ENCODE results near the gene UNCX.

UNCX gene

GRCh38 chr7:1233333-1234048 is 819 bp downstream of the UNCX start:
- no peak for DNase-seq

DNA sequence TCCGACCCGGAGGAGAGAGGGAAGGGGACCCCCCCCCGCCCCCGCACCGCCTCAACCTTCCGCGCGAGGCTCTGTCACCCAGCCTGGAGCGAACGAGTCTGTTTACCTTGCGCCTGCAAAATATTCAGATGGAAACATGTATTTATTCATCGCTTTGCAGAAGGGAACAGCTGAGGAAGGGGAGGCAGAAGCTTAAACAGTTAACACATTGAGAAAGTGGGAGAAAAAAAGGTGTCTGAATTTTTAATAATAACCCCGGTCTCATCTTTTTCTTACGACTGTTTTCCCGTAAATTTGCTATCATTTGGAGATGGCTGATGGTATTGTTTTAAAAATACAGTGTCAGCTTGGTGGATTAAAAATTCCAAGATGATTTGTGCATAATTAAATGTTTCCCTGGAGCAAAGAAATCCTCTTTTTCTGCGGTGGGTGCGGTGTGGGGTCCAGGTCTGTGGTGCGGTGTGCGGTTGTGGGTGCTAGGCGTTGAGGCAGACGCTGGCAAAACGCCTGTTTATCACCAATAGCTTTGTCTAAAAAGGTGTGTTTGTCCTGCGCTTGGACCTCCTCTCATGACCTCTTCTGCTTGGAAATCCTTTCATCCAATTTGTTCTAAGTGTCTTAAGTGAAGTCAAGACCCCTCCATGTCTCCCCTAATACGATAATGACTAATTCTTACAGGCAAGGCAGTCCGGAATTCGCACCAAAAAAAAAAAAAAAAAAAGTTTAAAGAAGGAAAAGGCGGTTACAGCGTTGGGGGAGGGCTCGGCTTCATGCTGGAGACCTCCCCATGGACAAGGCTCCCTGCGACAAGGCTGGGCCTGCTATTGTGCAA is 1.6 kb downstream of the UNCX start:
- no peak for DNase-seq

DNA sequence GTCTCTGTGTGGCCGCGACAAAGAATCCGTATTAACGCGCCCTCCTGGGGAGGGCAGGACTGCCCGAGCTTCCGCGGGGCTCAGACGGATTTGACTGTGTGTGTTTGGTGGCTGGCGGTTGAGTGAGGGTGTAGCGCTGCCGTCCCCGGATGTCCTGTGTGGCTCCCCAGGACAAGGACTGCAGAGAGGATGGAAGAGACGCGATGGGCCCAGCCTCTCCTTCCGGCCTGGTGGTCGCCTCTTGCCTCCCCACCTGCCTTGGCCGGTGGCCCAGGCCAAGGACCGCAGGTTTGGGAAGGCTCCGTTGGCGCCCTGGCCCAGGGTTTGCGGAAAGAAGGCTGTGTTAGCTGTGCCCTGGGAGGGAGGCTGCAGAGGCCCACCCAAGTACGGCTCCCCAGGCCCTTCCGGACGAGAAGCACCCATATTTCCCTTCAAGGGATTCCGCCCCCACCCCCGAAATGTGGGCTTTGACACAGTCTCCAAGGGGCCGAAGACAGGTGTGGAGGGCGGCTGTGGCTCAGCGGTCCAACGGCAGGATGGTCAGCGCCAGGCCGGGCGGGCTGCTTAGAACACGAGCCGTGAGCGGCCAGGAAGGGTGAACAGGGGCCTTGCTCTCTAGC is 2.3 kb downstream of the UNCX start:
- no peak for DNase-seq

DNA sequence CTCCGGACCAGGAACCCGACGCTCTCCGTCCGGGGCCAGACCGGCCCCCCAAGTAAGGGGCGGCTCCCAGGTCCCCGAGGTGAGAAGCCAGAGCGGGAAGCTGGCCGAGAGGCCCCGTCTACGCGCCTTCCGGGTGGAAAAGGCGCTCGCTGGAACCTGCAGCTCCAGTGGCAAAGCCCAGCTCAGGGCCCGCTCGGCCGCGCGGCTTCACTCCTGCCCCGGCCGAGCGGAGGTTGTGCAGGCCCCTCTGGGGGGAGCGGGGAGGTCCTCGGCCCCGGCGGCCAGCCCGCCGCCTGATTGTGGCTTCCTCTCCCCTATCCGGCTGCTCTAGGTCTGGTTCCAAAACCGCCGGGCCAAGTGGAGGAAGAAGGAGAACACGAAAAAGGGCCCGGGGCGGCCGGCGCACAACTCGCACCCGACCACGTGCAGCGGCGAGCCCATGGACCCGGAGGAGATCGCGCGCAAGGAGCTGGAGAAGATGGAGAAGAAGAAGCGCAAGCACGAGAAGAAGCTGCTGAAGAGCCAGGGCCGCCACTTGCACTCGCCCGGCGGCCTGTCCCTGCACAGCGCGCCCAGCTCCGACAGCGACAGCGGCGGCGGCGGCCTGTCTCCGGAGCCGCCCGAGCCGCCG is 2.9 kb downstream of the UNCX start:
- no peak for DNase-seq

GRCh38 chr7:1236132-1236661 is 3.5 kb downstream of the UNCX start:
- no peak for DNase-seq

DNA sequence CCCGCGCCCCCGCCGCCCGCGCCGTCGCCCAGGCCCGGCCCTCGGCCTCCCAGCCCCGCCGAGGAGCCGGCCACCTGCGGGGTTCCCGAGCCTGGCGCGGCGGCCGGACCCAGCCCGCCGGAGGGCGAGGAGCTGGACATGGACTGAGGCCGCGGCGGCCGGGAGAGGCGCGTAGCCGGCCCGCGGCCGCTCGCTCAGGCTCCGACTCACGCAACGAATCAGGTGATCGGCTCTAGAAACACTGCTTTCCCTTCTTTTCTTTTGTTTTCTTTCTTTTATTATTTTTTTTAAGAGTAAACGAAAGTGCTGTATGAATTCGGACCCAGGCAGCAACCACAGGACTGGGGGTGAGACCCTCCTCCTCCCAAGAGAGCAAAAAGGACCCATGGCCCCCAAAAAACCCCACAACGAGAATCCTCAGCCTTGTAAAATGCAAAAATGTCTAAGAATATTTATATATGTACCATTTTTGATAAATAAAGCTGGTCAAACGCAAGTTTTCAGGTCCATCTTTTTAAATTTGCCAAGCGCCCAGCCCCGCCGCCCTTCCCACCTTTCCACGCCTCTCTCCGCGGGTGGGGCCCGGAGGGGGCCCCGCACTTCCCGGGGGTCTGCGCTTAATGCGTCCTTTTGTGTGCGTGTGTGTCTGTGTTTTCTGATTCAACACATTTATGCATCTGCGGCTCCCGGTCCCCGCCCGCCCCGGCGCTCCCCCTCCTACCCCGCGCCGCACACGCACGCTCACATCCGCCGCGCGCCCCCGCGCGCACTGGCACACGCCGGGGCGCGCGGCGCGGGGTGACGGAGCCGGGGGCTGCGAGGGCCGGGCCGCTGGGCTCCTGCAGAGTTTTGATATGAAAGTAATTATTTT is 4.4 kb downstream of the UNCX start:
- no peak for DNase-seq

- no peak for DNase-seq
Observed at GRCh38 chr7:1237704-1238255, 5.1 kb downstream of the UNCX start.

GRCh38 chr7:1238450-1238882 is 5.8 kb downstream of the UNCX start:
- DNase-seq, result no peak

DNA sequence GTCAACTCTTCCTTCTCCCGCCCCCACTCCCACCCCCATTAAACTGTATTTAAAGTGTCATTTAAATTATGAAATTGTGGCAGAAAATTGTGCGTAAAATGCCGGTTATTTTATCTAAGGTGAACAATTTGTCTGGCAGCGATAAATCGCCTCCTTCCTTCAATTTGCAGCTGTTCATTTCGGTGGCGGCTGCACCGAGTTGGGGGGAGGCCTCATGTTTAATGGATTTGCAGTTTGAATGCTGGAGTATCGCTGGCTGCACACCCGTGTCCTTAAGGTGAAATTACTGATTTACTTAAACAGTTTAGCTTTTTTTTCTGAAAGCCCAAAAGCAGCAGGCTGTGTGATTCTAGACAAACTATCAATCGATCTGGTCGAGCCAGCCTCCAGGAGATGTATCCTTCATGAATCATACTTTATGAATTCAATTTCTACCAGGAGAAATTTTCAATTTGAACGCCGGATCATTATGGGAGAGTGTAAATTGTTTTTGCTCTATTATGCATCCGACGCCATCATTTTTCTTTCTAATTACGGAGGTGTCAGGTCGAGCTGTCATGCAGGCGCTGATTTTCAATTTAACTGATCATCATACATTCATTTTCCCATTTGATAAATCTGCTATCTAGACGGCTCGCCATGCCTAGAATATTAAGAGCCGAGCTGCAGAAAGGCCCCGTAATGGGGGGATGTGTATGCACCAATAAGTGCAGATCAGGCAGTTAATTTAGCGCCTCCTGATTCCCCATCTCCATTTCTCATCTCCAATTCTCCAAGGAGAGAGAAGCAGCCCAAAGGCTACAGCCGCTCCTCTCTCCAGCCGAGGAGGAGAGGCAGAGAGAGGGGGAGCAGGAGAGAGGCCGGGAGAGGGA is 6.5 kb downstream of the UNCX start:
- no peak for DNase-seq

DNA sequence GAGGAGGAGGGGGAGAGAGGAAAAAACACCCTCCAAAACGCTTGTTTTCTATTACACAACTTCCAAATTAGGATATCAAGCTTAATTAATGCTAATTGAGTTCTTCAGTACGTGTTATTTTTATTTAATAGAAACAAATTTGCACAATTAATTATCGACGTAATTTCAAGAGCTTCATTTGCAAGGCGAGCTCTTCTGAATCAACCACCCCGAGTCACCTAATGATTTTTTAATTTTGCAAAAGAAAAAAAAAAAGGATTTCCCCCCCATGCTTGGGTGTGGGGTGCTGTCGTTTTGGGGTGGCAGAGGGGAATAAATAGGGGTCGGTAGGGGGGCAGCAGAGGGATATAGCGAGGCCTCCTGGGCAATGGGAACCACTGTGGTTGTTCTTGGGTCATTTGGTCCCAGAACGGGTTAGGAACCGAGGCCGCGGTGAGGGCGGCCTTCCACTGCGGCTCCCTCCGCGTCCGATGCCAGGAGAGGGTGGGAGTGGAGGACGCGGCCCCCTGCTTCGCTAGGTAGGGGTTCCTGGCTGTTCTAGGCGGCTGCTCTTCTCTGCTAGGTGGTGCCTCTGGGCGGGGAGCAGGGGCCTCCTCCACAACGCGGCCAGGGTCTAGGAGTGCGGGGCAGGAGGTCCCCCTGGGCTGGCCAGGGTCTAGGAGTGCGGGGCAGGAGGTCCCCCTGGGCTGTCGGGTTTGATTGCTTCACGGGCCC is 7.3 kb downstream of the UNCX start:
- no peak for DNase-seq

DNA sequence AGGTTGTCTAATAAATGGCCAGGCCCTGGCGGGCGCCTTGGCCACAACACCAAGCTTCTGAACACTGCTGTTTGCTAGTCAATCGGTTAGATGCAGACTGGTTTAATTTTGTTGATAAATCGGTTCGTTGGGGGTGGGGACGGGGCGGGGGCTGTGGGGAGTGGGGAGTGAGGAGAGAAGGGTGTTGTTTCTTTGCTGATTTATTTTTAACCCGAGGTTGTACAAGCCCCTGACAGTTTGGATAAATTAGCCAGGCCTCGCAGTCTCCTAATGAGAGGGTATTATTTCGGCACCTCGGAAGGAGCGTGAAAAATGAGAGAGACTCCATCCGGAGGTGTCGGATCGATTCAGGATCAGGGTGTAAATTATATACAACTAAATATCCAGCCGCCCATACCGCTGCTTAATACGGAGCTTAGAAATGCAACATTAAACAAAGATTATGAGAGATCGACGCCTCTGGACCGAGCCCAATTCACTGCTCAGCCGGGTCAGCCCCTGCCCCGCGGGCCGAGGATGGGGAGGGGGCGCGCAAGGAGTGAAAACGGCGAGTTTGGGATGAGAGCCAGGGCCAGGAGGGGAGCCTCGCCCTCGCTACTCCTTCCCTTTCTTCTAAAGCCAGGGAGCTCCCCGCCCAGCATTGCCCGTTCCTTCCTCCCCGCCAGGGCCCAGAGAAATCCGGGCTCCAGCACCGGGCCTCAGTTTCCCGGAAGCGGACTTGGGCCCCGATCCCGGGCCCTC is 8.0 kb downstream of the UNCX start:
- no peak for DNase-seq

DNA sequence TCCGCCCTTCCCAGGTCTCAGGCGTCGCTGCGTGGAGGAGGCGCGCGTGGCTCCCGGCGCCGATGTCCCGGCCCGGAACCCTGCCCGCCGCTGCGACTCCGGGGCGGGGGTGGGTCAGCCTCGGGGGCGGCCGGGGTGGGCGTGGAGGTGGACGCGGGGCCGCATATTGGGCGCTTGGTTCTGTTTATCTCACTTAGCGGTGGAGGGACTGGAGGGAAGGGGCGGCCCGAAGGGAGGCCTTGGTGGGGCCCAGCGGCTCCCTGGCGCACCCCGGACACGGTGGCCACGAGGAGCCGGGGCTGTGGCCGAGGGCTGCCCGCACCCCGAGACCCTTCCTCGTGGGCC is 8.6 kb downstream of the UNCX start:
- DNase-seq, result no peak

DNA sequence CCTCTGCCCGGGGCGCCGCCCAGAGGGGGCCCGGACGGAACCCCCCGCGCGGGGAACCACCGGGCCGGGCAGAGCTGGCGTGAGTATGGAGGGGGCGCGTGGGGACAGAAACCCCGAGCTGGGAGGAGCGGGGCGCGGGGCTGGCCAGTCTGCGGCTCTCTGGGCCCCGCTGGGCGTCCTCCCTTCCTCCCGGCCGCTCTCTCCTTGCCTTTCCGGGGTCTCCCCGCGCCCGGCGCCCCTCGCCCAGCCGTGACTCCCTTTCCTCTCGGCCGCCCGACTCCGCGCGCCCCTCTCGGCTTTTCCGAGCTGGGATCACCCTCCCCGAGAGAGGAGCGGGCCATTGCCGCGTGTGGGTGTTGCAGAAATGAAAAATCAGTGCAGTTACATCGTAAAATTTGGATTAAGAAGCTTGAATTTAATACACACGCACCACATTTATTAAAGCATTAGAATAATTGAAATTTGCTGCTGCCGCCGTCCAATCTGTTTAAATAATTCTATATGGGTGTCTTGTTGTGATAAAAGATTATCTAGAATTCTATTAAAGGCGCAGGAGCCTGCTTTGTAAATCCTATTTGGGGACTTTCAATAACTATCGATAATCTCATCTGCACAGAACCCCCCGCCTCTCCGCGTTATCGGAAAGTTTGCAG is 9.1 kb downstream of the UNCX start:
- no peak for DNase-seq

DNA sequence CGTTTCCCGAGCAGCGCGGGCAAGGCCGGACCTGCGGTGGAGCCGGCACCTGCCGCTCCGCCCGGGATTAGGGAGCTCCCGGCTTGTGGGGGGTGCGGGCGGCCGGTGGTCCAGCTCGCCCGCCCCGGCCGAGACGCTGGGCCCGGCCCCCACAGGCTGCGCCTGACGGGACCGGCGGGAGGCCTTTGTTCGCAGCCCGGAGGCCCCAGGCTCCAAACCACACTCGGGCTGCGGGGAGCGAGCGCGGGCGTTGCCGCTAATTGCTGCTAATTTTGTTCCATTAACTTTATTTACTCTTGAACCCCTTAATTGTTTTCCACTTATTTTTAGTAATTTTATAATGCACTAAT is 9.6 kb downstream of the UNCX start:
- DNase-seq, result no peak

- DNase-seq, result no peak
Observed at GRCh38 chr7:1242606-1243289, 10.1 kb downstream of the UNCX start.

DNA sequence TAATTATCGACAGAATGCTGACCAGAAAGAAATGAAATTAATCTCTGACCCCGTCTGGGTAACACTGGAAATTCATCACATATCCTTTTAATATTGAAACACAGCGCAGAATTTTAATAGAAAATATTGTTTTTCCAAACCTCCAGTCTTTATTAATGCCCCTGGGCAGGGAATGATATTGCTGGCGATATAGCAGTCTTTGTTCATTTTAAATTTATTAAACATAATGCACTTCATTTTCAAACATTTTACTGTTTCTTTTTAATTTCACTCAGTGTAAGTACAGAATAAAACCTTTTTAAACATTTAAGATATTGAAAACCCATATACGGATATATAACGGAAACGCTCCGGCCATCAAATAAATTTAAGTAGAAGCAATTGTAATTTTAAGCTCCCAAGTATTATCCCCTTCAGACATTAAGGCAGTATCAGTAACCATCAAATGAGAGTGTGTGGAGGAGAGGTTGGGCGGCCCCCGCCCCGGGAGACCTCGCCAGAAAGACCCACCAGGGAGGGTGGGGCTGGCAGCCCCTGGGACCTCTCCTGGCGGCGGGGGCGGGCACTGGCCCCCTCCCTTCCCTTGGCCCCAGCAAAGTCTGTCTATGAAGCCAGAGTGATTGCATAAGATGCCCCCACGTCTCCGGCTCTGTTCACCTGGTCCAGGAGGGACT is 10.8 kb downstream of the UNCX start:
- no peak for DNase-seq

GRCh38 chr7:1243964-1244416 is 11.3 kb downstream of the UNCX start:
- DNase-seq, result no peak
